SK-N-SH (cell line): ENCODE results near the gene JAZF1. TPM values are rescaled to one million over a fixed set of nuclear protein-coding genes. Genes with fewer than 3 reads are reported as not detected.

Experiments
- CTCF ChIA-PET: fragments of 300-600, 350-600 bp; formaldehyde crosslinking; extraction: SDS; loops from one replicate; lab custom pipeline; 2021; lab: Yijun Ruan, JAX
- POLR2A ChIA-PET: fragments of 350-600 bp; sonication (Branson Sonifier 250); formaldehyde crosslinking; extraction: SDS; loops from one replicate; lab custom pipeline; 2020; ENCODE audit warnings: antibody characterized with exemption, inconsistent platforms; lab: Yijun Ruan, JAX
- DNase-seq: peaks from one replicate; pipeline ENCODE4 v3.0.0; 2012
- H2AFZ ChIP-seq: fragments of 200-600 bp; sonication (generic); 2 replicates; pipeline ENCODE4 v1.8.1; 2016; ENCODE audit warnings: antibody characterized with exemption, mild to moderate bottlenecking, low read depth
- H3F3A ChIP-seq: fragments of 200-600 bp; sonication (generic); replicated peaks from 2 replicates; pipeline ENCODE3; 2016; ENCODE audit warnings: antibody characterized with exemption, mild to moderate bottlenecking; ENCODE audit not compliant: insufficient read depth
- H3K27ac ChIP-seq, 2 experiments: fragments of 200-500 bp in 1 of 2; fragments of 200-600 bp in 1 of 2; sonication (Bioruptor generic) in 1 of 2; sonication (generic), shearing (Covaris generic) in 1 of 2; 2 replicates each; pipeline versions ENCODE4 v1.5.1 to v1.6.1; 2014 to 2016; ENCODE audit warnings: low read depth in 2 of 2, inconsistent platforms in 1 of 2, low read length in 1 of 2, mild to moderate bottlenecking in 1 of 2, mixed read lengths in 1 of 2
- H3K27me3 ChIP-seq: fragments of 200-600 bp; sonication (generic), shearing (Covaris generic); 2 replicates; pipeline ENCODE4 v1.6.1; 2016; ENCODE audit warnings: mixed run types; ENCODE audit not compliant: insufficient read depth
- H3K36me3 ChIP-seq, 2 experiments: fragments of 200-500 bp in 1 of 2; fragments of 200-600 bp in 1 of 2; sonication (Bioruptor generic) in 1 of 2; sonication (generic) in 1 of 2; replicated peaks in 1 of 2; 2 replicates each; pipeline versions ENCODE3 to v1.5.1; 2014 to 2016; ENCODE audit warnings: low read length in 1 of 2, mild to moderate bottlenecking in 1 of 2; ENCODE audit not compliant: insufficient read depth in 2 of 2, control insufficient read depth in 1 of 2
- H3K4me1 ChIP-seq, 2 experiments: fragments of 200-500 bp in 1 of 2; fragments of 200-600 bp in 1 of 2; sonication (Bioruptor generic) in 1 of 2; sonication (generic), shearing (Covaris generic) in 1 of 2; 2 replicates each; pipeline versions ENCODE4 v1.5.1 to v1.6.1; 2014 to 2016; ENCODE audit warnings: low read depth in 1 of 2, low read length in 1 of 2, mixed run types in 1 of 2; ENCODE audit not compliant: insufficient read depth in 2 of 2, control insufficient read depth in 1 of 2
- H3K4me2 ChIP-seq: fragments of 200-600 bp; sonication (generic), shearing (Covaris generic); 2 replicates; pipeline ENCODE4 v1.6.1; 2017; ENCODE audit warnings: mixed run types
- H3K4me3 ChIP-seq, 2 experiments: fragments of 200-500 bp in 1 of 2; fragments of 200-600 bp in 1 of 2; sonication (Bioruptor generic) in 1 of 2; sonication (generic), shearing (Covaris generic) in 1 of 2; 2 replicates each; pipeline versions ENCODE4 v1.5.1 to v1.8.1; 2014 to 2016; ENCODE audit warnings: low read depth in 2 of 2, inconsistent platforms in 1 of 2, low read length in 1 of 2, mild to moderate bottlenecking in 1 of 2, mixed read lengths in 1 of 2, moderate library complexity in 1 of 2
- H3K79me2 ChIP-seq: fragments of 200-600 bp; sonication (generic); 2 replicates; pipeline ENCODE4 v1.8.1; 2017; ENCODE audit warnings: mild to moderate bottlenecking; ENCODE audit not compliant: insufficient read depth
- H3K9ac ChIP-seq: fragments of 200-600 bp; sonication (generic); 2 replicates; pipeline ENCODE4 v1.6.1; 2017; ENCODE audit warnings: mixed run types
- H3K9me2 ChIP-seq: fragments of 200-600 bp; sonication (generic); 2 replicates; pipeline ENCODE4 v1.6.1; 2017; ENCODE audit warnings: mixed run types
- H3K9me3 ChIP-seq: fragments of 200-600 bp; sonication (generic); 2 replicates; pipeline ENCODE4 v1.6.1; 2017; ENCODE audit warnings: mixed run types, mild to moderate bottlenecking, moderate library complexity
- H4K20me1 ChIP-seq: fragments of 200-600 bp; sonication (generic); 2 replicates; pipeline ENCODE4 v1.6.1; 2017; ENCODE audit warnings: mild to moderate bottlenecking, mixed run types; ENCODE audit not compliant: insufficient read depth
- CHD2 ChIP-seq: fragments of 150-350 bp; IDR thresholded peaks from 2 replicates; pipeline ENCODE4 v1.6.1; 2018; ENCODE audit warnings: low read length; ENCODE audit not compliant: partially characterized antibody
- FOSL2 ChIP-seq: IDR thresholded peaks from 2 replicates; pipeline ENCODE4 v1.4.0; 2012; ENCODE audit warnings: low read depth, mild to moderate bottlenecking, moderate library complexity, borderline replicate concordance
- FOXM1 ChIP-seq: IDR thresholded peaks from 2 replicates; pipeline ENCODE4 v1.4.0; 2012; ENCODE audit warnings: low read depth, mild to moderate bottlenecking
- GABPA ChIP-seq: IDR thresholded peaks from 2 replicates; pipeline ENCODE4 v1.4.0; 2012; ENCODE audit warnings: low read depth, mild to moderate bottlenecking
- JUND ChIP-seq: IDR thresholded peaks from 2 replicates; pipeline ENCODE4 v1.4.0; 2012
- MEF2A ChIP-seq: IDR thresholded peaks from 2 replicates; pipeline ENCODE4 v1.4.0; 2012; ENCODE audit warnings: low read depth, borderline replicate concordance
- MXI1 ChIP-seq: IDR thresholded peaks from 2 replicates; pipeline ENCODE4 v1.6.1; 2012; ENCODE audit warnings: mild to moderate bottlenecking, low read depth, low read length, improper control_type of control experiment
- POLR2AphosphoS5 ChIP-seq: IDR thresholded peaks from 2 replicates; pipeline ENCODE4 v1.6.1; 2012; ENCODE audit warnings: low read depth, low read length
- RAD21 ChIP-seq: IDR thresholded peaks from 2 replicates; pipeline ENCODE4 v1.6.1; 2012; ENCODE audit warnings: mild to moderate bottlenecking, low read length
- RCOR1 ChIP-seq: fragments of 150-350 bp; IDR thresholded peaks from 2 replicates; pipeline ENCODE4 v1.6.1; 2017; ENCODE audit warnings: antibody characterized with exemption, low read length
- RXRA ChIP-seq: IDR thresholded peaks from 2 replicates; pipeline ENCODE4 v1.4.0; 2012; ENCODE audit warnings: low read depth, mild to moderate bottlenecking, borderline replicate concordance
- SMC3 ChIP-seq: IDR thresholded peaks from 2 replicates; pipeline ENCODE4 v1.6.1; 2012; ENCODE audit warnings: low read depth, low read length, improper control_type of control experiment
- TAF1 ChIP-seq: IDR thresholded peaks from 2 replicates; pipeline ENCODE4 v1.6.1; 2012; ENCODE audit warnings: low read depth, mild to moderate bottlenecking, low read length, moderate library complexity, borderline replicate concordance
- TCF12 ChIP-seq: IDR thresholded peaks from 2 replicates; pipeline ENCODE4 v1.4.0; 2012
- TEAD4 ChIP-seq: IDR thresholded peaks from 2 replicates; pipeline ENCODE4 v1.4.0; 2012; ENCODE audit warnings: mild to moderate bottlenecking, borderline replicate concordance; ENCODE audit not compliant: insufficient read depth
- USF2 ChIP-seq: fragments of 150-350 bp; IDR thresholded peaks from 2 replicates; pipeline ENCODE4 v1.6.1; 2017; ENCODE audit warnings: antibody characterized with exemption, low read length, low read depth, borderline replicate concordance
- WGBS: methylation state at CpG from one replicate; pipeline ENCODE4 v1.1.6; 2017; ENCODE audit warnings: low lambda C conversion rate; 5-methylcytosine and 5-hydroxymethylcytosine counted together
- polyA plus RNA-seq, 3 experiments: library from polyadenylated mRNA; depleted of rRNA; stranded (reverse); fragments of >200 nt; gene quantifications; 2 replicates each; pipeline ENCODE4 v1.2.3, GENCODE V29; 2012
- TF ChIP-seq, protein P1 (sequence below): IDR thresholded peaks from 2 replicates; pipeline ENCODE4 v1.4.0; 2012; ENCODE audit warnings: low read depth
- TF ChIP-seq, protein P2 (sequence below): IDR thresholded peaks from 2 replicates; pipeline ENCODE4; 2012

JAZF1 gene
- polyA plus RNA-seq, 1 of the 3 experiments (the other 2 are of a cell fraction) = 1.7 TPM

DNA sequence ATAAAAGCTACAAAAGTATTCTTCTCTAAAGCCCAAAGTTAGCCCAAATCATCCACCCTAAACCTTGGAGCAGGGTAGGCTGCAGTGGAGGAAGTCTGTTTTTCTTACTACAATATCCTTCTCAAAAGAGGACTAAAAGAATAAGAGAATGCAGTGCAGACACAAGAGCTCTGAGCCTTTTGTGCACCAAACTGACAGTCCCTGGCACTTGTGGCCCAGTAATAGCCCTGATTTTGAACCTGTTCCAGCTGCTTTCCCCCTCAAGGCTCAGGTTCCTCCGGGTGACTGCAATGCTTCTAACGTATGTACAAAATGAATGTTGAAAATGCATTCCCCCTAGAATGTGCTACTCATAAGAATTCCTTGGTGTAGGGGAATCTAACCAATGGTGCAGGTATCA, 154.4 kb downstream of the JAZF1 start:
- TF ChIP-seq MXI1 (no peak), TEAD4 (no peak), TCF12 (no peak), RCOR1 (no peak), JUND (no peak), RXRA (no peak), SMC3 (no peak)
- TF ChIP-seq, all 33 proteins: peak for 0
- CTCF ChIA-PET = interaction anchor here (1.0 to 4.9 kb wide), 7 partner anchors 13 to 830 kb away, joined by 3 to 25 read pairs (median 5); no protein-coding TSS in a partner anchor
- Histone ChIP-seq H3K9me3 (no peaks in the 10 kb centered on the region), H3K4me1 (peaks cover 2 to 11% of the 10 kb centered on the region in 2 experiments; a peak in 3 of 4 replicates), H2AFZ (no peak overlapping the region), H3K4me2 (no peak overlapping the region), H3K27me3 (no peaks in the 10 kb centered on the region), H3K79me2 (no peaks in the 10 kb centered on the region), H3K36me3 (no peaks in the 10 kb centered on the region), H3K9ac (no peak overlapping the region), H3K4me3 (no peak overlapping the region), H3K27ac (no peak overlapping the region), H3F3A (peaks cover 10% of the 10 kb centered on the region), H3K9me2 (no peaks in the 10 kb centered on the region), H4K20me1 (no peaks in the 10 kb centered on the region)
- DNase-seq = no peak
- POLR2A ChIA-PET = no interaction called here
- WGBS = 78% methylated on average over 2 of the region's 2 CpGs

GRCh38 chr7:28024786-28025334, 155.7 kb downstream of the JAZF1 start:
- WGBS = 97% methylated on average over 2 of the region's 2 CpGs
- TF ChIP-seq TAF1 (no peak), RAD21 (no peak), MEF2A (no peak), USF2 (no peak), TEAD4 (no peak), FOSL2 (no peak), FOXM1 (no peak), CHD2 (no peak), RXRA (no peak), SMC3 (no peak), POLR2AphosphoS5 (no peak), GABPA (no peak), MXI1 (no peak)
- TF ChIP-seq, protein P1, sequence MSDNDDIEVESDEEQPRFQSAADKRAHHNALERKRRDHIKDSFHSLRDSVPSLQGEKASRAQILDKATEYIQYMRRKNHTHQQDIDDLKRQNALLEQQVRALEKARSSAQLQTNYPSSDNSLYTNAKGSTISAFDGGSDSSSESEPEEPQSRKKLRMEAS = no peak
- TF ChIP-seq, protein P2, sequence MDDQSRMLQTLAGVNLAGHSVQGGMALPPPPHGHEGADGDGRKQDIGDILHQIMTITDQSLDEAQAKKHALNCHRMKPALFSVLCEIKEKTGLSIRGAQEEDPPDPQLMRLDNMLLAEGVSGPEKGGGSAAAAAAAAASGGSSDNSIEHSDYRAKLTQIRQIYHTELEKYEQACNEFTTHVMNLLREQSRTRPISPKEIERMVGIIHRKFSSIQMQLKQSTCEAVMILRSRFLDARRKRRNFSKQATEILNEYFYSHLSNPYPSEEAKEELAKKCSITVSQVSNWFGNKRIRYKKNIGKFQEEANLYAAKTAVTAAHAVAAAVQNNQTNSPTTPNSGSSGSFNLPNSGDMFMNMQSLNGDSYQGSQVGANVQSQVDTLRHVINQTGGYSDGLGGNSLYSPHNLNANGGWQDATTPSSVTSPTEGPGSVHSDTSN = no peak
- no peak overlapping the region for H3K27ac ChIP-seq
- no peaks in the 10 kb centered on the region for H3K9me2 ChIP-seq
- POLR2A ChIA-PET = no interaction called here
- no peaks in the 10 kb centered on the region for H3K79me2 ChIP-seq
- H3K9me3 ChIP-seq = no peaks in the 10 kb centered on the region
- no peak overlapping the region for H3K4me3 ChIP-seq
- CTCF ChIA-PET = interaction anchor here (0.6 to 4.9 kb wide), 10 partner anchors 12 to 829 kb away, joined by 3 to 25 read pairs (median 4); no protein-coding TSS in a partner anchor
- H3K4me1 ChIP-seq = peaks cover 7 to 14% of the 10 kb centered on the region in 2 experiments; a peak in 3 of 4 replicates
- peaks cover 10% of the 10 kb centered on the region for H3F3A ChIP-seq
- no peaks in the 10 kb centered on the region for H3K36me3 ChIP-seq
- H3K27me3 ChIP-seq = no peaks in the 10 kb centered on the region
- H3K4me2 ChIP-seq = no peak overlapping the region
- no peaks in the 10 kb centered on the region for H4K20me1 ChIP-seq
- no peak for DNase-seq
- H3K9ac ChIP-seq = no peak overlapping the region
- H2AFZ ChIP-seq = no peak overlapping the region
